Activated T-cell treated with anti-CD3 and anti-CD28 coated beads for 24 hours (primary cell): ENCODE data around the gene RASGRP3.

ENCODE experiments used
- DNase-seq: peaks from one replicate; pipeline ENCODE4 v3.0.0-alpha.2; 2020; ENCODE audit warnings: low read depth

RASGRP3 gene

GRCh38 chr2:33522576-33522975, 46.1 kb downstream of the RASGRP3 start:
- no peak for DNase-seq

GRCh38 chr2:33525666-33526065, 49.2 kb downstream of the RASGRP3 start:
- DNase-seq: no peak

GRCh38 chr2:33526132-33526531, 49.7 kb downstream of the RASGRP3 start:
- no peak for DNase-seq

GRCh38 chr2:33526921-33527320, 50.5 kb downstream of the RASGRP3 start:
- DNase-seq: no peak

- no peak for DNase-seq
Measured at GRCh38 chr2:33528441-33528950, 52.0 kb downstream of the RASGRP3 start.

GRCh38 chr2:33529771-33530481, 53.5 kb downstream of the RASGRP3 start:
- DNase-seq: no peak

GRCh38 chr2:33530690-33531548, 54.5 kb downstream of the RASGRP3 start:
- DNase-seq: no peak

- DNase-seq: no peak
Measured at GRCh38 chr2:33531549-33532059, 55.2 kb downstream of the RASGRP3 start.

- no peak for DNase-seq
Measured at GRCh38 chr2:33532146-33532545, 55.7 kb downstream of the RASGRP3 start.

GRCh38 chr2:33532966-33533365, 56.5 kb downstream of the RASGRP3 start:
- no peak for DNase-seq

- no peak for DNase-seq
Measured at GRCh38 chr2:33535421-33535820, 59.0 kb downstream of the RASGRP3 start.

GRCh38 chr2:33541243-33541642, 64.8 kb downstream of the RASGRP3 start:
- no peak for DNase-seq

GRCh38 chr2:33550206-33550605, 73.8 kb downstream of the RASGRP3 start:
- DNase-seq: no peak

- DNase-seq: no peak
Measured at GRCh38 chr2:33552758-33553461, 76.5 kb downstream of the RASGRP3 start.

- DNase-seq: no peak
Measured at GRCh38 chr2:33555681-33556080, 79.2 kb downstream of the RASGRP3 start.

GRCh38 chr2:33559328-33559727, 82.9 kb downstream of the RASGRP3 start:
- DNase-seq: no peak

- DNase-seq: no peak
Measured at GRCh38 chr2:33560017-33560416, 83.6 kb downstream of the RASGRP3 start.

- no peak for DNase-seq
Measured at GRCh38 chr2:33561872-33562271, 85.4 kb downstream of the RASGRP3 start.

- no peak for DNase-seq
Measured at GRCh38 chr2:33570681-33571080, 94.2 kb downstream of the RASGRP3 start.

GRCh38 chr2:33573657-33574056, 97.2 kb downstream of the RASGRP3 start:
- DNase-seq: no peak

GRCh38 chr2:33577084-33577483, 100.6 kb downstream of the RASGRP3 start:
- DNase-seq: no peak

- no peak for DNase-seq
Measured at GRCh38 chr2:33577668-33578067, 101.2 kb downstream of the RASGRP3 start.
